Pons (tissue), 1 donor: ENCODE measurements around the gene DUSP7.

Experiments used
- DNase-seq: peaks from one replicate; pipeline ENCODE4 v3.0.0-alpha.2; 2016; ENCODE audit warnings: low spot score

DUSP7 gene

GRCh38 chr3:52056521-52056967 is at the start of gene DUSP7:
TSS of gene DUSP7 (minus strand) at chr3:52056571. CDS start at chr3:52056366, 205 bp downstream.
- peak; percentile 67 for DNase-seq

DNA sequence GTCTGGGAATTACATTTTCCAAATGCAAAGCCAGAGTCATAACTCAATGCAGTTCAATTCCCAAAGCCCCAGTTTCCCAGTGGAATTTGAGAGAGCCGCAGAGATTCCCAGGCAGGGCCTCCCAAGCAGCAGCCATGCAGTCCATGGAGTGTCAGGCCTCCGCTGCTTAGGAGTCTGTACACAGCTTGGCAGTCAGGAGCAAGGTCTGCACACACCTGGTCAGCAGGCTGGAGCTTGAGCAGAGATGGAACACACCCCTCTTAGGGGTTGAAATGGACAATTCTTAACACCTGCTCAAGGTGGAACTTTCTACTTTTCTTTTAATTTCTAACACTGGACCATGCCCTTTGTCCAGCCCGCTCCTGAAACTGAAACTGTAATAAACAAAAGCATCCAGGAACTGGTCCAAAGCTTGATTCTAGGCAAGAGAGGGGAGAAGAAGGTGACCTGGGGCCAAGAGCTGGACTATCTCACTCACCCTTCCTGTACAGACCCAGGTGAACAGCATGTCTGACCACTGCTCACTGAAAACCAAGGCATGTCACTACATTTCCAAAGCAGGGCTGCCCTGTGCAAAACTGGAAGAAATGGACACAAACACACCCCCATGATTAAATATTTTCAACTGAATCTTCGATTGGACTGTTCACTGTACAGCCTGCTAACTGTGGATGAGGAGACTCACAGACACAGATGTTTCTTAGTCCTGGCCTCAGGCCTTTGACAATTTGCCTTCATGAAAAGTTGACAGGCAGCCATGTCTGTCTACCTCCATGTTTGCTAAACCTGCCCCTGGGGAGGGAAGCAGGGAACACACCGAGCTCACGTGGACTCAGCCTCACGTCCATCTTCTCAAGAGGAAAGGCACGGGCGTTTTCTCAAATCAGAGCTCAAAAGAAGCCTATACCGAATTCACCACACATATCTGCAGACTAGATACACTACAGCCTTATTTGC is 48.6 kb upstream of the DUSP7 start:
- DNase-seq = no peak

GRCh38 chr3:52102934-52103333 is 46.6 kb upstream of the DUSP7 start:
- DNase-seq = no peak

DNA sequence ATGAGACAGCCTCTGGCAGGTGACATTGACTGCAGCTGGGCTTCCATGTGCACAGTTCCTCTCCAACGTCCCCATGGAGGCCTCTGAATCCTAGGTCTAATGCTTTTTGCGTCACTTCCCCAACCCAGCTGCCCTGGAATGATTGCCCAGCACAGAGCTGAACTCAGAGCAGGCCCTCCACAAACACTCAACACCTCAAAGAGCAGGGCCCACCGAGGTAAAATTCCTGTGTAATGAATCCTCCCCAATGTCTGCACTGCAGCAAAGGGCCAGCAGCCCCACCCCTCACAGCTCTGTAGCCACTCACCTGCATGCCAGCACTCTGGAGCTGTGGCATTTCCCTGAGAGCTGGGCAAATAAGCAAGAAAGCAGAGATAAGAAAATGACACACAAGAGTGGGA is 42.6 kb upstream of the DUSP7 start:
- DNase-seq = no peak

DNA sequence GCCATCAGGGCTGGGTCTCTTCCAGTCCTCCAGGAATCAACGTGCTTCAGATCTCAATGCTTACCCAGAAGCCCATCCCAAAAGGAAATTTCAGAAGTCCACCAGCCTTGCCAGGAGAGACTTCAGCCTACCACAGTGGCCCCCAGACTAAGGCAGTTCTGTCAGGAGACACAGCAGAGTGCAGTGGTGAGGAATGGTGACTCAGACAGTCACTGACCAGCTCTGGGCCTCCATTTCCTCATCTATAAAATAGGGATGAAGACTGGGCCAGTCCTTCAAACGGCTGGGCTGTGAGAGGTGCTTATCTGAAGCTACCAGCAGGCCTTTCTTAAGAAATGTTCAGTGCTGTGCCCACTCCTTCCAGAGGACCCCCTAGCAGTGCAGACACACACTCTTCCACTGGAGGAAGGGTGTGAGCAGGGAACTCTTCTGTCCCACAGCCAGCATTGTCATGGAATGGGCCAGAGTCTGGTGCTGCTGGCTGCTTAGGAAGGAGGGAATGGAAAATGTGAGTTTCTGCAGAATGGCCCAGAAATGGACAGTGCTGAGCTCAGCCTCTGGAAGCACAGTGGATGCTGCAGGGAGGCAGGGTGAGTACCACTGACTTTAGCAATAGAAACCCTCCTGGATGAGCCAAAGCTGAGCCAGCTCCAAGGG is 41.6 kb upstream of the DUSP7 start:
- no peak for DNase-seq

DNA sequence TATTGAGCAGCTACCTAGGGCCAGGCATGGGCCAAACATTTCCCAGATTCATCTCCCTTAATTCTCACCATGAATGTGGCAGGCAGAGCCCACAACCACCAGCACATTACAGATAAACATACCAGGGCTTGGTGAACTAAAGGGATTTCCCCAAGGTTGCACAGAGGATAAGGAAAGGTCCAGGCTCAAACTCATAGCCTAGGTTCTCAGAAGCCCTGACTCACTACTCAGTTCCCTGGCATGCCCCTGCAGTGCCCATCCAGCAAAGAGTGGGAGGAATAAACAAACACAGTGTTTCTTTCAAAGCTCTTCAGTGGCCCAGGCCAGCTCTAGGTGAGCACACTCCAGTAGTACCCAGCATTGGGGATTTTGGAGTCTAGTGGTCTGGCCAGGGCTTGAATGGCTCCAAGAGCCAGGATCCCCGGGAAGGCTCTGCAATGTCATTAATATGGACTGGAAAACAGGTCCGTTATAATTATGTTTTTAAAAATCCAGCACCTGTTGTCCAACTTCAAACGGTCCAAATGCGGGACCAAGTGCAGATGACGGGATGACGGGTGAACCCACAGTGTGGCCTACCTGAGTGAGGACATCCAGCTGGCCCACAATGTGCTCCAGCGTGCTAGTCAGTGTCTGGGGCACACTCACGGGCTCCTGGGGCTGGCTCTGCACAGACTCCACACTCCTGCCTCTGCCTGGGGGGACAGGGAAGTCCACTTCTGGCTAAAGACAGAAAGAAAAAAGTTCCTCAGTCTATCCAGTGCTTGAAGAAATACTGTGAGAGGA is 39.8 kb upstream of the DUSP7 start:
- no peak for DNase-seq

GRCh38 chr3:52094571-52095485 is 38.5 kb upstream of the DUSP7 start:
- no peak for DNase-seq

DNA sequence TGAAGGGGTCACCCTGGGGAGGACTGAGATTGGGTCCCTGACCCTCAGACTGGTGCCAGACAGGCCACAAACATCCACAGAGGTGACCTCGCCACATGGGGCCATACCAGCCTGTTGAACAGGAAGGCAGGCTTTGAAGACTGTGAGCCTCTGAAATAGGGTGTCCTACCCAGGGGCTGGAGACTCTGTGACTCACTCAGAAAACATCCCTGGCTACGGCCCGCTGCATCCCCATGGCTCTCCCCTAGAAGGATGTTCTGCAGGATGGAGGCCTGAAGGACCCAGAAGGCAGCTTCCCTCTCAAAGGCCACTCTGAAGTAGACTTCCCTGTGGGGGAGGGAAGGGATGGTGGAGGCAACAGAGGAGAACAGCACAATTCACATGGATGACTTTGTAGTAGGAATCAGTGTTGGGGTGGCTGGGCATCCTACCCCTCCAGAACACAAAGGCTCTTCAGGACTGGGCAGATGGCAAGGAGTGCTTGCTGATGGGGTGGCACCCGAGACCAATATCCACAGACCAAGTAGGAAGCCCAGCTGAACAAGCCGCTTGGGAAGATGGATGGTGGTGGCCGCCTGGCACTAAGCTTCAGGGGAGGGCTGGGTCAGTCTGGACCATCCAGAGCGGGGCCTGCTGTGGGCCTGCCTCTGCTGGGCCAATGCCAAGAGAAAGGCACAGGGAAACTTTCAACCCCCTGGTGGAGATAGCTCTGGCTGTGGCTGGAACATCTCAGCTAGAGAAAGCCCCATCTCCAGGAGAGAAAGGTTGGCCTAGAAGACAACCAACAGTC is 37.6 kb upstream of the DUSP7 start:
- no peak for DNase-seq

GRCh38 chr3:52092891-52093290 is 36.5 kb upstream of the DUSP7 start:
- DNase-seq = no peak

GRCh38 chr3:52092271-52092660 is 35.9 kb upstream of the DUSP7 start:
- no peak for DNase-seq

DNA sequence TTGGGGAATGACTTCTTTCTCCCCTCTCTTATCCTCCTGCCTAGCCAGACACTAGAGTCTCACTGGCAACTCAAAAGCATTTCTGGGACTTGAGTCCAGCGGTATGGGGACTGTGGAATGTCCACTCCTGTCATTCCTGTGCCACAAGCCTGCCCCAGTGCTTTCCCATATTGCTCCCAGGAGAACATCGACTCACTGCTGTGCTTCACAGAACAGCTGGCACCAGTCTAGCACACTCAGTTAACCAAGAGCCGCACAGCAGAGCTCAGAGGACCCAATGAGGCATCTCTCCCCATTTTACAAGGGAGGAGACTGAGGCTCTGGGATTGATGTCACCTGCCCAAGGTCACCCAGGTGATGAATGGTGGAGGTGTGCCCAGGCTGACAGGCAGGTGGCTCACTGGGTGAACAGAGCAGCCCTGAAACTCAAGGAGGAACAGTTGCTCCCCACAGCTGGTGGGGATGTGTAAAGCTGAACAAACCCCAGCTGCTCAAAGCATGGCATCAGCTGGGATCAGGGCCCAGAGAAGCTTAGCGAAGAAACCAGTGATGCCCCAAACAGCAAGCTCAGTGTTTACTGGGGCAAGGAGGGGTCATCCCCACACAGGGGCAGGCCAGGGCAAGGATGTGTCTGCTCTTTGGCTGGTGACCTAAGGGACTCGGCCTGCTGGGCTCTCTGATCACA is 35.4 kb upstream of the DUSP7 start:
- DNase-seq = peak; percentile 87

- DNase-seq = no peak
Measured at GRCh38 chr3:52090933-52091468, 34.6 kb upstream of the DUSP7 start.

DNA sequence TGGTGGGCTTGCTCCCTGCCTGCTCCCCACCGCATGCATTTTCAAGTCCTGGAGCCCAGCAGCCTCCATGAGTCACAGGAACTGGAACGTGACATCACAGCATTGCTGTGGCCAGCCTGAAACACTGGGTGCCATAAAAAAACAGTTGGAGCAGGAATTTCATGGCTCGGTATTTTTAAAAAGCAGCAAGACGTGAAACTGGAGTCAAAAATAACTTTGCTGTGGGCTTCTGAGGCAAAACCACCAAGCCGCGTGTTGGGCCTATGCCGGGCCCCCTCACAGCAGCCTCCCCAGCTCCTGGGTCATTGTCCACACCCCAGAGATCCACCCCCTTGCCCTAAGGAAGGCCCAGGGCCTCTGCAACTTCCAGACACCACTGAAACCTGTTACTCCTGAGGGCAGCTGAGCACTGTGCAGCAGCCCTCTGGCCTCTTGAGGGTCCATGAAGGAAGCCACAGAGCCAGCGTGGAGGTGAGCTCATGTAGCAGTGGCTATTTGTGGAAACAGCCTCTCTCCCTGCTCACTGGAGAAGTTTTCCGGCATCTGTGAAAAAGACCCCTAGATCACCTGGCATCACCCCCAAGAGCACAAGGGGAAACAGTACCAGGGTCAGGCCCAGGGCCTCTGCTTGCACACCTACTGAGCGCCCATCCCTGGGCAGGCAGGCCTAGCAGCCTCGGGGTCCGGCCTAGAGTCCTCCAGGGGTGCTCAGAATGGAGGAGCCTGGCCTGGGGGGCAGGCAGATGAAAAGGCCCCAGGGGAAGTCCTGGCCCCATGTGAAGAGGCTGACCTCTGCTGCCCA is 34.0 kb upstream of the DUSP7 start:
- DNase-seq = no peak

- DNase-seq = no peak
Measured at GRCh38 chr3:52089691-52090090, 33.3 kb upstream of the DUSP7 start.

DNA sequence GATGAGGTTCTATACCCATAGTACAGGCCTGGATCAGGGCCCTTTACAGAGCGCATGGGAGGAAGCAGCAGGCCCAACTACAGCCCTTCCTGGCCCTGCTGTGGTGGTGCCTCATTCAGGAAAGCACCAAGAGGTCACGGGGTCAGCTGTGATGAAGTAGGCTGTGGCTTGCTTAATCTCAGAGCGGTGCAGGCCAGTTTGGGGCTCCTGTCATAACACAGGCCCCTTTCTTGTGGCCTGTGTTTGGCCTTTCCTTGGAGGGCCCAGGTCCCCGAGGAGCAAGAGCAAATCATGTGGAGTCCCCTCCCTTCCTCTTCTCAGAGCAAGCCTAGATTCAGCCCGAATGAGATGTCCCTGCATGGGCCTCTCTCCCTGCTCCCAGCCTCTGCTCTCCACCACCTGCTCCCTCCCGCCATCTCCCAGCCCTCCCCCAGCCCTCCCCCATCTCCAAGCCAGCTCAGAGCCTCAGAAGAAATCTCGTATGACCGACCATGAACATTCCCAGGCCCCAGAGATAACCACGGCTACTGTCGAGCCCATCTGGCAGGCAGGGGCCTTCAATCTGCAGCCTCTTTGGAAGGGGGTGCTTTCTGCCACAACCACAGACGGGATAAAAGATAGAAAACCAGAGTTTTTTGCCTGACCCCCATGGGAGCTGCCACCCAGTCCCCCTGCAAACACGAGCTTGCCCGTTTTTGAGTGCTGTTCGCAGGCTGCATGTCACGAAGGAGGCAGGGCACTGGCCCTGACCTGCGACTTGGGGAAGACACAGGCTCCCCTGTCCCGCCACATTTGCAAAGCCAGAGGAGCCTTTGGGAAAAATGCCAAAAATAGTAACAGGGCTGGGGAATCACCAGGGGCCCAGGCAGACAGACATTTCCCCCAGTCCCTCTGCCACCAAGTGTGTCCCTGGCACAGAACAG is 32.3 kb upstream of the DUSP7 start:
- no peak for DNase-seq

DNA sequence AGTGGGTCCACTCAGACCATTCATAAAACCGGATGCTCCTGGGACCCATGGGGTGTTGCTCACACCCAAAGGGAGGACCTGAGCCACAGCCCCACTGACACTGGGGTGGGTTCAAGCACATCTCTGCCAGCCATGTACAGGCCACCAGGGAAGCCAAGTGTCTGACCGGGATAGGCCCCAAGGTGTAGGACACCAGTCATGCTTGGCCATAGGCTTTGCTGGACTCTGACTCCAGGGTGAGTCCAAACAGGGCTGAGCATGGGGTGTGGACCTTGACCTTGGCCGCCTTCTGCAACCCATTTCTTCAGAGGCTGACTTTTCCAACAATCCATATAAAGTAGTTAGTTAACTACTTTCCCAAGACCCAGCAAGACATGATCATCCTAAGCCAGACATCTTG is 31.4 kb upstream of the DUSP7 start:
- DNase-seq = no peak

DNA sequence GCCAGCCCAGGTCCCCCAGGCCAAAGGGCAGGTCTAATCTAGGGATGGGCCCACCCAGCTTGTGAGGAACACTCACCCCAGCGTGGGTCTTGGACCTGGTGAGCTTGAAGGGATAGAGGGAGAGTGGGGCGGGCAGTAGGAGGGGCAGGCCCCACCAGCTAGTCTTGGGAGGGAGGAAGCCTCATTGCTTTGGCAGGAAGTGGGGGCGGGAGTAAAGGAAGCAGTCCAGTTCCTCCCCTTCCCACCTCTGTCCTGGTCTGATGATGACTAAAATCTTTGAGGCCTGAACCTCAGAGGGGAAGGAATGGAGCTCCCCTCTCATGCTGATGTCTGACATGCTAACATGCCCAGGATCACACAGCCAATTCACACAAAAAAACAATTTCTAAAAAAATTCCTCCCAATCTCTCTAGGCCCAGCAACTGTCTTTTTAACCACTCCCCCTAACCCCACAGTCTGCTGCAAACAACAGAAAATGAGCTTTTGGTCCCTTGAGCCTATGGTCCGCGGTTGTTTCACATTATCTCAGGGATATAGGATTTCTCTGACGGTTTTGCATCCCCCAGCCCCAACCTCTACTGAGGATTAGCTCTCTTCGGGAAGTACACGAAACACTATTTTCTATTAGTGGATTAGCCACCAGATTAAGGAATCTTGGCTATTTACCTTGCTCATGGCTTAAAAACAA is 30.7 kb upstream of the DUSP7 start:
- no peak for DNase-seq
